Neuron (in vitro differentiated cells): ENCODE data around the gene SLC25A12.

ENCODE experiments used
- H2AFZ ChIP-seq: one replicate; pipeline ENCODE4 v1.6.1; 2013; ENCODE audit warnings: low read depth, mild to moderate bottlenecking, inconsistent platforms, low read length, moderate library complexity
- H3K27me3 ChIP-seq: one replicate; pipeline ENCODE4 v1.6.1; 2013; ENCODE audit warnings: low read length; ENCODE audit not compliant: insufficient read depth
- H3K36me3 ChIP-seq: one replicate; pipeline ENCODE4 v1.6.1; 2013; ENCODE audit warnings: low read length; ENCODE audit not compliant: insufficient read depth
- H3K4me1 ChIP-seq: one replicate; pipeline ENCODE4 v1.6.1; 2013; ENCODE audit warnings: low read length; ENCODE audit not compliant: insufficient read depth
- H3K4me3 ChIP-seq: 2 replicates; pipeline ENCODE4 v1.5.1; 2013; ENCODE audit warnings: mild to moderate bottlenecking, low read length, moderate library complexity
- H3K9me3 ChIP-seq: one replicate; pipeline ENCODE4 v1.6.1; 2013; ENCODE audit warnings: low read length

Gene SLC25A12

GRCh38 chr2:171878481-171878993 lies 15.5 kb downstream of the SLC25A12 start:
- peaks cover 4% of the 10 kb centered on the region for H3K9me3 ChIP-seq
- no peak overlapping the region for H2AFZ ChIP-seq
- H3K36me3 ChIP-seq = peaks cover 4% of the 10 kb centered on the region
- H3K4me1 ChIP-seq = peaks cover 18% of the 10 kb centered on the region
- H3K4me3 ChIP-seq = no peak overlapping the region
- no peaks in the 10 kb centered on the region for H3K27me3 ChIP-seq

- Histone ChIP-seq H3K27me3 (no peaks in the 10 kb centered on the region), H3K4me3 (no peak overlapping the region), H3K36me3 (peaks cover 7% of the 10 kb centered on the region), H3K9me3 (peaks cover 7% of the 10 kb centered on the region), H2AFZ (no peak overlapping the region), H3K4me1 (peaks cover 18% of the 10 kb centered on the region)
Measured at GRCh38 chr2:171874963-171875362, 19.1 kb downstream of the SLC25A12 start.

- Histone ChIP-seq H2AFZ (no peak overlapping the region), H3K4me1 (peaks cover 13% of the 10 kb centered on the region), H3K36me3 (peaks cover 7% of the 10 kb centered on the region), H3K4me3 (no peak overlapping the region), H3K27me3 (no peaks in the 10 kb centered on the region), H3K9me3 (peaks cover 7% of the 10 kb centered on the region)
Measured at GRCh38 chr2:171874517-171874916, 19.5 kb downstream of the SLC25A12 start.

- H3K4me3 ChIP-seq = no peak overlapping the region
- no peaks in the 10 kb centered on the region for H3K27me3 ChIP-seq
- H3K4me1 ChIP-seq = no peaks in the 10 kb centered on the region
- H3K36me3 ChIP-seq = peaks cover 2% of the 10 kb centered on the region
- no peak overlapping the region for H2AFZ ChIP-seq
- peaks cover 1% of the 10 kb centered on the region for H3K9me3 ChIP-seq
Measured at GRCh38 chr2:171864357-171864985, 29.6 kb downstream of the SLC25A12 start.

- peaks cover 1% of the 10 kb centered on the region for H3K9me3 ChIP-seq
- H3K4me3 ChIP-seq = no peak overlapping the region
- peaks cover 2% of the 10 kb centered on the region for H3K36me3 ChIP-seq
- H3K27me3 ChIP-seq = no peaks in the 10 kb centered on the region
- no peak overlapping the region for H2AFZ ChIP-seq
- H3K4me1 ChIP-seq = no peaks in the 10 kb centered on the region
Measured at GRCh38 chr2:171862501-171862900, 31.5 kb downstream of the SLC25A12 start.

- Histone ChIP-seq H3K36me3 (peaks cover 6% of the 10 kb centered on the region), H2AFZ (no peak overlapping the region), H3K4me1 (no peaks in the 10 kb centered on the region), H3K27me3 (no peaks in the 10 kb centered on the region), H3K9me3 (peaks cover 1% of the 10 kb centered on the region), H3K4me3 (no peak overlapping the region)
Measured at GRCh38 chr2:171858397-171858958, 35.6 kb downstream of the SLC25A12 start.

- no peak overlapping the region for H3K4me3 ChIP-seq
- H3K27me3 ChIP-seq = no peaks in the 10 kb centered on the region
- no peaks in the 10 kb centered on the region for H3K4me1 ChIP-seq
- peaks cover 7% of the 10 kb centered on the region for H3K36me3 ChIP-seq
- no peak overlapping the region for H2AFZ ChIP-seq
- H3K9me3 ChIP-seq = peaks cover 1% of the 10 kb centered on the region
Measured at GRCh38 chr2:171855401-171855800, 38.6 kb downstream of the SLC25A12 start.

- Histone ChIP-seq H3K9me3 (no peaks in the 10 kb centered on the region), H3K4me3 (no peak overlapping the region), H3K36me3 (peaks cover 7% of the 10 kb centered on the region), H3K27me3 (no peaks in the 10 kb centered on the region), H2AFZ (no peak overlapping the region), H3K4me1 (peaks cover 4% of the 10 kb centered on the region)
Measured at GRCh38 chr2:171852366-171852888, 41.6 kb downstream of the SLC25A12 start.

GRCh38 chr2:171847627-171848026 lies 46.4 kb downstream of the SLC25A12 start:
- peaks cover 11% of the 10 kb centered on the region for H3K4me1 ChIP-seq
- no peak overlapping the region for H3K4me3 ChIP-seq
- H3K27me3 ChIP-seq = no peaks in the 10 kb centered on the region
- no peak overlapping the region for H2AFZ ChIP-seq
- H3K36me3 ChIP-seq = peaks cover 5% of the 10 kb centered on the region
- H3K9me3 ChIP-seq = peaks cover 1% of the 10 kb centered on the region

GRCh38 chr2:171846894-171847293 lies 47.1 kb downstream of the SLC25A12 start:
- Histone ChIP-seq H3K36me3 (peaks cover 5% of the 10 kb centered on the region), H3K9me3 (peaks cover 2% of the 10 kb centered on the region), H3K4me3 (no peak overlapping the region), H2AFZ (no peak overlapping the region), H3K4me1 (peaks cover 11% of the 10 kb centered on the region), H3K27me3 (no peaks in the 10 kb centered on the region)

- peaks cover 6% of the 10 kb centered on the region for H3K4me1 ChIP-seq
- H3K4me3 ChIP-seq = no peak overlapping the region
- no peaks in the 10 kb centered on the region for H3K27me3 ChIP-seq
- peaks cover 2% of the 10 kb centered on the region for H3K9me3 ChIP-seq
- peaks cover 22% of the 10 kb centered on the region for H3K36me3 ChIP-seq
- H2AFZ ChIP-seq = no peak overlapping the region
Measured at GRCh38 chr2:171841996-171842395, 52.0 kb downstream of the SLC25A12 start.

GRCh38 chr2:171837736-171838135 lies 56.3 kb downstream of the SLC25A12 start:
- H3K36me3 ChIP-seq = peaks cover 60% of the 10 kb centered on the region
- H3K4me3 ChIP-seq = no peak overlapping the region
- H2AFZ ChIP-seq = no peak overlapping the region
- H3K4me1 ChIP-seq = no peaks in the 10 kb centered on the region
- peaks cover 15% of the 10 kb centered on the region for H3K9me3 ChIP-seq
- no peaks in the 10 kb centered on the region for H3K27me3 ChIP-seq

- Histone ChIP-seq H3K36me3 (peaks cover 71% of the 10 kb centered on the region), H3K9me3 (peaks cover 28% of the 10 kb centered on the region)
Measured at GRCh38 chr2:171836146-171836910, 57.7 kb downstream of the SLC25A12 start.

More at GRCh38 chr2:171836146-171836910, 57.7 kb downstream of the SLC25A12 start:
- Histone ChIP-seq H2AFZ (no peak overlapping the region), H3K27me3 (no peaks in the 10 kb centered on the region), H3K4me3 (no peak overlapping the region), H3K4me1 (no peaks in the 10 kb centered on the region)
